H9 (cell line): Measurements from ENCODE around the gene ZCCHC10. TPM values are rescaled to one million over a fixed set of nuclear protein-coding genes. Genes with fewer than 3 reads are reported as not detected.

Experiments
- DNase-seq: peaks from one replicate; pipeline ENCODE4 v3.0.0-alpha.2; 2017
- H2AFZ ChIP-seq: one replicate; pipeline ENCODE4 v1.6.1; 2013; ENCODE audit warnings: mild to moderate bottlenecking, low read length, control low read depth, moderate library complexity
- H2AK5ac ChIP-seq: 2 replicates; pipeline ENCODE4 v1.6.1; 2013; ENCODE audit warnings: low read length, control low read depth, mixed read lengths; ENCODE audit not compliant: insufficient read length
- H2BK120ac ChIP-seq: one replicate; pipeline ENCODE4 v1.6.1; 2013; ENCODE audit warnings: low read depth, mild to moderate bottlenecking, low read length, control low read depth, inconsistent platforms; ENCODE audit not compliant: poor library complexity, severe bottlenecking
- H2BK12ac ChIP-seq: 2 replicates; pipeline ENCODE4 v1.6.1; 2013; ENCODE audit warnings: low read length, control low read depth, mixed read lengths, low read depth; ENCODE audit not compliant: insufficient read length
- H2BK15ac ChIP-seq: 2 replicates; pipeline ENCODE4 v1.6.1; 2013; ENCODE audit warnings: low read depth, low read length, control low read depth
- H2BK20ac ChIP-seq: one replicate; pipeline ENCODE4 v1.6.1; 2013; ENCODE audit warnings: low read depth, mild to moderate bottlenecking, low read length, control low read depth, inconsistent platforms; ENCODE audit not compliant: poor library complexity, severe bottlenecking
- H2BK5ac ChIP-seq: 2 replicates; pipeline ENCODE4 v1.6.1; 2013; ENCODE audit warnings: low read length, control low read depth, mixed read lengths; ENCODE audit not compliant: insufficient read length
- H3K14ac ChIP-seq: 2 replicates; pipeline ENCODE4 v1.6.1; 2013; ENCODE audit warnings: low read length, control low read depth; ENCODE audit not compliant: insufficient read depth
- H3K18ac ChIP-seq: 2 replicates; pipeline ENCODE4 v1.6.1; 2013; ENCODE audit warnings: low read depth, mild to moderate bottlenecking, mixed read lengths, low read length, control low read depth; ENCODE audit not compliant: insufficient read length
- H3K23ac ChIP-seq: 2 replicates; pipeline ENCODE4 v1.6.1; 2013; ENCODE audit warnings: low read length, control low read depth, mixed read lengths, low read depth; ENCODE audit not compliant: insufficient read length
- H3K23me2 ChIP-seq: 2 replicates; pipeline ENCODE4 v1.6.1; 2013; ENCODE audit warnings: low read depth, mild to moderate bottlenecking, mixed read lengths, low read length, control low read depth; ENCODE audit not compliant: insufficient read length, poor library complexity, severe bottlenecking
- H3K27ac ChIP-seq: 2 replicates; pipeline ENCODE4 v1.5.1; 2013; ENCODE audit warnings: low read length, control low read depth, mixed read lengths, low read depth; ENCODE audit not compliant: insufficient read length
- H3K27me3 ChIP-seq: 2 replicates; pipeline ENCODE4 v1.6.1; 2013; ENCODE audit warnings: low read length, control low read depth, inconsistent platforms; ENCODE audit not compliant: insufficient read depth
- H3K4ac ChIP-seq: 2 replicates; pipeline ENCODE4 v1.6.1; 2013; ENCODE audit warnings: low read depth, mild to moderate bottlenecking, control low read depth, inconsistent platforms, low read length, moderate library complexity
- H3K4me1 ChIP-seq: 2 replicates; pipeline ENCODE4 v1.6.1; 2013; ENCODE audit warnings: low read length, control low read depth, inconsistent platforms; ENCODE audit not compliant: insufficient read depth
- H3K4me2 ChIP-seq: 2 replicates; pipeline ENCODE4 v1.6.1; 2013; ENCODE audit warnings: low read length, control low read depth, mixed read lengths; ENCODE audit not compliant: insufficient read length, insufficient read depth
- H3K56ac ChIP-seq: 2 replicates; pipeline ENCODE4 v1.6.1; 2013; ENCODE audit warnings: low read depth, mild to moderate bottlenecking, mixed read lengths, low read length, control low read depth; ENCODE audit not compliant: insufficient read length
- H3K79me1 ChIP-seq: 2 replicates; pipeline ENCODE4 v1.6.1; 2013; ENCODE audit warnings: low read depth, mild to moderate bottlenecking, moderate library complexity, low read length, control low read depth, inconsistent platforms; ENCODE audit not compliant: insufficient read depth, poor library complexity, severe bottlenecking
- H3K79me2 ChIP-seq: 2 replicates; pipeline ENCODE4 v1.6.1; 2013; ENCODE audit warnings: low read length, control low read depth, inconsistent platforms; ENCODE audit not compliant: insufficient read depth
- H3K9ac ChIP-seq: 2 replicates; pipeline ENCODE4 v1.6.1; 2013; ENCODE audit warnings: low read length, control low read depth, mixed read lengths; ENCODE audit not compliant: insufficient read length; ENCODE audit errors: extremely low read depth
- H3K9me3 ChIP-seq: one replicate; pipeline ENCODE4 v1.6.1; 2013; ENCODE audit warnings: low read depth, low read length, inconsistent platforms; ENCODE audit not compliant: control insufficient read depth
- H3T11ph ChIP-seq: one replicate; pipeline ENCODE4 v1.6.1; 2013; ENCODE audit warnings: mild to moderate bottlenecking, low read length, control low read depth, inconsistent platforms
- H4K20me1 ChIP-seq: one replicate; pipeline ENCODE4 v1.6.1; 2013; ENCODE audit not compliant: control insufficient read depth, insufficient read length, insufficient read depth
- H4K5ac ChIP-seq: 2 replicates; pipeline ENCODE4 v1.6.1; 2013; ENCODE audit warnings: low read depth, mild to moderate bottlenecking, mixed read lengths, low read length, control low read depth; ENCODE audit not compliant: insufficient read length
- H4K8ac ChIP-seq: replicated peaks from 2 replicates; pipeline ENCODE4 v1.6.1; 2013; ENCODE audit warnings: low read length, control low read depth, mixed read lengths, low read depth; ENCODE audit not compliant: insufficient read length
- H4K91ac ChIP-seq: 2 replicates; pipeline ENCODE4 v1.6.1; 2013; ENCODE audit warnings: low read depth, mild to moderate bottlenecking, moderate library complexity, mixed read lengths, low read length, control low read depth; ENCODE audit not compliant: insufficient read length
- H3K27ac Mint-ChIP-seq, 3 experiments: 2 replicates in 2 of 3; 3 replicates in 1 of 3; pipeline ENCODE4 v1.8.0; 2020 to 2021; ENCODE audit warnings: mixed read lengths in 3 of 3, mild to moderate bottlenecking in 1 of 3, moderate library complexity in 1 of 3
- H3K27me3 Mint-ChIP-seq: 2 replicates; pipeline ENCODE4 v1.8.0; 2021; ENCODE audit warnings: low read depth, mild to moderate bottlenecking, moderate library complexity, mixed read lengths
- H3K36me3 Mint-ChIP-seq, 3 experiments: 2 replicates in 2 of 3; 3 replicates in 1 of 3; pipeline ENCODE4 v1.8.0; 2020 to 2021; ENCODE audit warnings: low read depth in 3 of 3, mixed read lengths in 3 of 3; ENCODE audit not compliant: insufficient read depth in 1 of 3
- H3K4me1 Mint-ChIP-seq, 2 experiments: 2 replicates each; pipeline ENCODE4 v1.8.0; 2020; ENCODE audit warnings: mixed read lengths in 2 of 2
- H3K4me3 Mint-ChIP-seq, 2 experiments: 2 replicates in 1 of 2; 3 replicates in 1 of 2; pipeline ENCODE4 v1.8.0; 2020 to 2021; ENCODE audit warnings: mild to moderate bottlenecking in 2 of 2, mixed read lengths in 2 of 2, moderate library complexity in 1 of 2
- H3K9me3 Mint-ChIP-seq, 2 experiments: 2 replicates in 1 of 2; 3 replicates in 1 of 2; pipeline ENCODE4 v1.8.0; 2020; ENCODE audit warnings: mild to moderate bottlenecking in 2 of 2, mixed read lengths in 2 of 2, moderate library complexity in 1 of 2
- WGBS: extraction: QIAGEN DNeasy Blood & Tissue Kit; methylation state at CpG from one replicate; pipeline ENCODE4 v1.1.7; 2013; ENCODE audit warnings: missing lambda C conversion rate, low lambda C conversion rate, mixed read lengths; ENCODE audit not compliant: insufficient read length; ENCODE audit errors: extremely low coverage; 5-methylcytosine and 5-hydroxymethylcytosine counted together
- total RNA-seq: library from RNA; stranded (reverse); gene quantifications from 2 replicates; pipeline ENCODE4 v1.2.1, GENCODE V29; 2021
- TF ChIP-seq, protein P1 (sequence below): fragments of 200-600 bp; sonication (generic); conservative IDR thresholded peaks from 3 replicates; pipeline ENCODE4 v1.8.0; 2021; ENCODE audit warnings: antibody characterized with exemption, mild to moderate bottlenecking

The ZCCHC10 gene
- total RNA-seq, 1 experiment from 2014 or later = 34.0 TPM

DNA sequence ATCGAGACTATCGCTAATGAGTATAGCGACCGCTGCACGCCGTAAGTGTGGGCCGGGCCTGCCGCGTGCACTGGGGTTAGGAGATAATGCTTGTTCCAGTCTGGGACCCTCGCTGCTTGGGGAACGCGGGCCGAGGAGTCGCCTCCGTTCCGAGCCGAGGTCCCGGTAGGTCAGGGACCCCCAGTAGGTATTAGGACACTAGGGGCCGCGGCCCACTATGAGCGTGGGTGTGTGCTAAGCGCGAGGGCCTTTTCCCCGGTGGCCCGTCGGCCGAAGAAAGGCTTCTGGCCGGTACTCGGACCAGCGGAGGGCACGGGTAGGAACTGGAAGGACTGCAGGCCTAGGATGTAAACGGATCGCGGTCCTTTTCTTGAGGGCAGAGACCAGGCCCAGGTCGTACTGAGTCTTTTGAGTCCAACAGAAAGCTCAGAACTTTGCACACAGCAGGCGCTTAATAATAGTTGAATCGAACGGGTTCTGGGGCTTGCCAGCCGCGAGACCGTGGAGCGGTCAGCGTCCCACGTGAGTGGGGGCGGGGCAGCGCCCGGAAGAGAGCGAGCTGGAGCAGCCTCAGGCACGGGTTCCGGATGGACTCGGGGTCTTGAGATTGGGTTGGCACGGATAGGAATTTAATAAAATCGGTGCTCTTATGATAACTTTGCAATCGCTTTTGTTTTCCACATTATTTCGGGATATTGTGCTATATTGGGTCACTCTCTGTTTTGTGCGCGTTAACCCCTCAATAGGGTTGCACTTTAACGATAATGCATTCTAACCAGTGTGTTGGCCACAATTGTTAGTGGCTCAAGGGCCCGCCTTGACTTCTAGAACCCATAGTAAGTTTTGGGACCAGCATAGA, 26.2 kb upstream of the ZCCHC10 start:
- H3K27me3 ChIP-seq = no peaks in the 10 kb centered on the region
- peak overlapping the region; percentile 96 to 100 (median 98) for H3K27ac Mint-ChIP-seq
- H2BK20ac ChIP-seq = no peak overlapping the region
- H2AK5ac ChIP-seq = no peak overlapping the region
- H2BK15ac ChIP-seq = no peak overlapping the region
- H3K4me1 ChIP-seq = peaks cover 2% of the 10 kb centered on the region; the same call in 1 of the 2 replicates
- H2BK12ac ChIP-seq = no peak overlapping the region
- H4K20me1 ChIP-seq = no peaks in the 10 kb centered on the region
- no peak overlapping the region for H4K91ac ChIP-seq
- H2BK120ac ChIP-seq = no peak overlapping the region
- H3K79me2 ChIP-seq = peaks cover 49% of the 10 kb centered on the region
- peak; percentile 50 for DNase-seq
- peak overlapping the region; percentile 81 for H3K14ac ChIP-seq
- no peak overlapping the region for H4K8ac ChIP-seq
- peak overlapping the region; percentile 20; the same call in 1 of the 2 replicates for H3K4ac ChIP-seq
- H3K9ac ChIP-seq = peak overlapping the region; percentile 93
- H4K5ac ChIP-seq = no peak overlapping the region
- peak overlapping the region; percentile 90 for H3K4me2 ChIP-seq
- no peak overlapping the region for H3K56ac ChIP-seq
- H3K4me3 Mint-ChIP-seq = peak overlapping the region; percentile 92 to 93
- no peak overlapping the region for H2BK5ac ChIP-seq
- H3K4me1 Mint-ChIP-seq = peaks cover 35 to 41% of the 10 kb centered on the region in 2 experiments
- H3K9me3 Mint-ChIP-seq = no peaks in the 10 kb centered on the region; a peak in 1 of 5 replicates
- H3K36me3 Mint-ChIP-seq = peaks cover 4 to 20% (median 12%) of the 10 kb centered on the region in 3 experiments; a peak in 6 of 7 replicates
- TF ChIP-seq, protein P1, sequence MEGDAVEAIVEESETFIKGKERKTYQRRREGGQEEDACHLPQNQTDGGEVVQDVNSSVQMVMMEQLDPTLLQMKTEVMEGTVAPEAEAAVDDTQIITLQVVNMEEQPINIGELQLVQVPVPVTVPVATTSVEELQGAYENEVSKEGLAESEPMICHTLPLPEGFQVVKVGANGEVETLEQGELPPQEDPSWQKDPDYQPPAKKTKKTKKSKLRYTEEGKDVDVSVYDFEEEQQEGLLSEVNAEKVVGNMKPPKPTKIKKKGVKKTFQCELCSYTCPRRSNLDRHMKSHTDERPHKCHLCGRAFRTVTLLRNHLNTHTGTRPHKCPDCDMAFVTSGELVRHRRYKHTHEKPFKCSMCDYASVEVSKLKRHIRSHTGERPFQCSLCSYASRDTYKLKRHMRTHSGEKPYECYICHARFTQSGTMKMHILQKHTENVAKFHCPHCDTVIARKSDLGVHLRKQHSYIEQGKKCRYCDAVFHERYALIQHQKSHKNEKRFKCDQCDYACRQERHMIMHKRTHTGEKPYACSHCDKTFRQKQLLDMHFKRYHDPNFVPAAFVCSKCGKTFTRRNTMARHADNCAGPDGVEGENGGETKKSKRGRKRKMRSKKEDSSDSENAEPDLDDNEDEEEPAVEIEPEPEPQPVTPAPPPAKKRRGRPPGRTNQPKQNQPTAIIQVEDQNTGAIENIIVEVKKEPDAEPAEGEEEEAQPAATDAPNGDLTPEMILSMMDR = no peak
- H3K23me2 ChIP-seq = peaks cover 10% of the 10 kb centered on the region
- peak overlapping the region; percentile 70 for H3K18ac ChIP-seq
- H2AFZ ChIP-seq = no peak overlapping the region
- no peaks in the 10 kb centered on the region for H3K79me1 ChIP-seq
- H3K9me3 ChIP-seq = no peaks in the 10 kb centered on the region
- H3K27me3 Mint-ChIP-seq = no peaks in the 10 kb centered on the region
- WGBS = no CpG with 5 or more reads among the region's 59 CpGs
- H3K23ac ChIP-seq = no peak overlapping the region
- peak overlapping the region; percentile 6 for H3K27ac ChIP-seq
- no peak overlapping the region for H3T11ph ChIP-seq
